ENCODE measurements around the gene RERE. TPM values are rescaled to one million over a fixed set of nuclear protein-coding genes. Genes with fewer than 3 reads are reported as not detected.

Gene RERE
- total RNA-seq, 1 experiment from 2014 or later, result 14.9 TPM

DNA sequence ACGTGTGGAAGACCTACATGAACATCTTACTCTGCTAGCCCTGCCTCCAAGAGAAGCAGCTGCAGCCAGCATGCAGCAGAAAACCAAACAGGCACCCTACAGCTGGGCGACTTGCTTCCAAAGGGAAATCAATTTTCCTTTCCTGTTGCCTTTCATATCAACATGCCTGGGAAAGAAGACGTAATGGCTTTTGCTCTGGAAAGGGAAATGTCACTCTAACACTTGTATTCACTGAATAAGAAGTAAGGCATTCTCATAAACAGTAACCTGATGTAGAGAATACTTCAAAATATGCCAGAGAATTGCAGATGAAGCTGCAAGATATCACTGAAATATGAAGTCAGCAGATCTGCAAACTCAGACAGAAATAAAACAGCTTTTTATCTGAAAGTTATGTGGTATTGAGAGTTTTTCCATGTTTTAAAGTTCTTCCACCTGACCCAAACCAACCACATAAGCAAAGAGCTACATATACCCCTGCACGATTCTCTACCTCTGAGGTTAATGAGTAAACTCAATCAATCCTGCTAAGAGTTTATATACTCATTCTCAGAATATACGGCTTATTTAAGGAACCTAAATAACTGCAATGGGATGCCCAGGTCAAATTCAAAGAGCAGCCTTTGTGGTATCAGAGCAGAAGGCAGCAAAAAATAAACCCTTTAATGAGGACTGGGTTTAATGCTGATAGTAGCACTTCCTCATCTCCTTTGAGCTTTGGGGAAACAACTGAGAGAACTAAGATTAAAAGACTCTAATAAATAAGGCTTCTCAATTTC is 150.9 kb downstream of the RERE start:
- peak; percentile 15 for DNase-seq (ENCODE audit: low read depth)

DNA sequence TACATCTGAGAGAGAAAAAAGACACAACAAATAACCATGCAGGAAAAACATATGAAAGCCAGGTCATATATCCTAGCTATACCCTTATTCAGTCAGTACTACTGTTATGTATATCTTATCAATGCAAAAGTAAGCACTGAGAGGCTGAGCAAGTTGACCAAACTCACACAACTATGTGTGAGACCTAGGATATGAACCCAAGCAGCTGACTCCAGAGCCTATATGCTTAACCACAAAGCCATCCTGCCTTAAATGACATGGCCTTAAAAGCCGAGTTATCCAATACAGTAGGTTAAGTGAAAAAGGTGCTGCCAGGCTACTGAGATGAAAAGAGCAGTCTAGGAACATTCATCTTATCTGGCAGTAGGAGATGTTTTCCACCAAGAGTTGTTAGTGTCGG is 151.6 kb downstream of the RERE start:
- no peak for DNase-seq (ENCODE audit: low read depth)

DNA sequence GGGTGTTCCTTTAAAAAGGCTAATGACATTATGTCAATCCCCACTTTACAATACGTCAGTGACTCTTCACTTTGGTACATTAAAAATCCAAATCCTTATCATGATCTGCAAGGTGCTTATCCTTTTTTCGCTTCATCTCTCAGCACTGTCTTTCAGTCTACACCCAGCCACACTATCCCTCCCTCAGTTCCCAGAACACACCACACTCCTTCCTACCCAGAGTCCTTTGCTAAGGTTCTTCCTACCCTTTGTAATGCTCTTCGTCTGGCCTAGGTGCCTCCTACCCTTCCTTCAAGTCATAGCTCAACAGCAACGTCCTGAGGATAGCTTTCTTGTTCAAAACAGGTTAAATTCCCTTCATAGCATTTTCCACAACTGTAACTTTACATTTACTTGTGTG is 152.6 kb downstream of the RERE start:
- no peak for DNase-seq (ENCODE audit: low read depth)

DNA sequence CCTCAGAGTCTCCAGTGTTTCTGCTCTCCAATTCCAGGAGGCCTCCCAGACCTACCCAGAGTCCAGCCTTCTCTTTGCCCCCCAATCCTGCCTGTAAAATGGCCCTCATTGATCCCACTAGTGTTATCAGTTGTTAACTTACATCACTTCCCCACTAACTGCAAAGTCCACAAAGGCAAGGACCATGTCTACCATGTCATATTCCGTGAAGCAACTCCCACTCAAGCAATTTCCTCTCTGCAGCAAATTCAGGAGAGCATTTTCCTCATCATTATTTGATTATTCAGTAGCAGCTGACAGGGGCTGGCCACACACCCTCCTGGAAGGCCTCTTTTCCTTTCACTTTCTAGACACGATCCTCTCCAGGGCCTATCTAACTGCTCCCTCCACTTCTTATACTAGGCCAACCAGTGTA is 153.5 kb downstream of the RERE start:
- peak; percentile 67 for DNase-seq (ENCODE audit: low read depth)

DNA sequence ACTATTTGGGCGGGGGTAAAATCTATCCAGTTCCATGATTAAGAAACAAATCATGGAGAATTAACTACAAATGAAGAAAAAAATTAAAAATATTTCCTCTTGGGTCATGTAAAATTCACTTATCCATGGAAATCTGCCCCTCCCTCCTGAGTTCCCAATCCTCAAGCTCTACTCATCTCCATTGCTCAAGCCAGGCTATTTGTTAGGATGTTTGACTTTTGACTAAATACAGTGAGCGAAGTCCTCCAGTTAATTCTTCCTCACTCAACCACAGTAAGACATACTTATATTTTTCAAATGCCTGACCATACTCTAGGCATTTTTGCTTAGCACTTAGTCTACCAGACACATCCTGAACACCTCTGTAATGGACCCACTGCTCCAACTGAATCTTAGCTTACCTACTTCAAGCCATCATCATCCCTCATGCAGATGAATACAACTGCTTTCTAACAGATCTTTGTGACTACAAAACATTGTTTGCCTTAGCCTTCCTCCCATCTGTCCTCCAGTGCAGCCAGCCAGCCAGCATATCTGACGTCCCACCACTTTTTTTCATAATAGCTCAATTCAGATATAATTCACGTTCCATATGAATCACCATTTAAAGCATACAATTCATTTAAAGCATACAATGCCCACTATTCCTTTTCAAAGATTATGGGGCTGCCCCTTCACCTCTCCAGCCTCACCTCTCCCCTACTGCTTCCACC is 154.2 kb downstream of the RERE start:
- no peak for DNase-seq (ENCODE audit: low read depth)

DNA sequence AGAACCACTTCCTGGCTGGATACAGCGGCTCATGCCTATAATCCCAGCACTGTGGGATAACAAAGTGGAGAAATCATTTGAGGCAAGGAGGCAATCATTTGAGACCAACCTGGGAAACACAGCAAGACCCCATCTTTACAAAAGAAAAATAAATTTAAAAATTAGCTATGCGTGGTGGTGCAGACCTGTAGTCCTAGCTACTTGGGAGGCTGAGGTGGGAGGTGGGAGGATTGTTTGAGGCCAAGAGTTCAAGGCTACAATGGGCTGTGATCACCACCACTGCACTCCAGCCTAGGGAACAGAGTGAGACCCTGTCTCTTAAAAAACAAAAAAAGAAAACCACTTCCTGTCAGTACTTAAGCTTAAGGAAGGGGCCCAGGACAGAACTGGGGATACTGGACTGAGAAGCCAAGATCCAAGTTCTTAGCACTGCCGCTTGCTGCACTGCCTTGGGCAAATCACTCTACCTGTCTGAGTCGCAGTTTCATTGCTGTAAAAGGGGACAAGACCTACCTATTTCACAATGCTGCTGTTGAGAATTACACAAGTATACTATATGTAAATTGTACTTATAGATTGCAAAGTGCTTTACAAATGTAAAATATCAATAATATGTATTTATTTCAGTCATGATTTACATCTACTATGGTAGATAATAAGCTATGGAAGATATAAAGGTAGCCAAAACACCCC is 154.9 kb downstream of the RERE start:
- no peak for DNase-seq (ENCODE audit: low read depth)

DNA sequence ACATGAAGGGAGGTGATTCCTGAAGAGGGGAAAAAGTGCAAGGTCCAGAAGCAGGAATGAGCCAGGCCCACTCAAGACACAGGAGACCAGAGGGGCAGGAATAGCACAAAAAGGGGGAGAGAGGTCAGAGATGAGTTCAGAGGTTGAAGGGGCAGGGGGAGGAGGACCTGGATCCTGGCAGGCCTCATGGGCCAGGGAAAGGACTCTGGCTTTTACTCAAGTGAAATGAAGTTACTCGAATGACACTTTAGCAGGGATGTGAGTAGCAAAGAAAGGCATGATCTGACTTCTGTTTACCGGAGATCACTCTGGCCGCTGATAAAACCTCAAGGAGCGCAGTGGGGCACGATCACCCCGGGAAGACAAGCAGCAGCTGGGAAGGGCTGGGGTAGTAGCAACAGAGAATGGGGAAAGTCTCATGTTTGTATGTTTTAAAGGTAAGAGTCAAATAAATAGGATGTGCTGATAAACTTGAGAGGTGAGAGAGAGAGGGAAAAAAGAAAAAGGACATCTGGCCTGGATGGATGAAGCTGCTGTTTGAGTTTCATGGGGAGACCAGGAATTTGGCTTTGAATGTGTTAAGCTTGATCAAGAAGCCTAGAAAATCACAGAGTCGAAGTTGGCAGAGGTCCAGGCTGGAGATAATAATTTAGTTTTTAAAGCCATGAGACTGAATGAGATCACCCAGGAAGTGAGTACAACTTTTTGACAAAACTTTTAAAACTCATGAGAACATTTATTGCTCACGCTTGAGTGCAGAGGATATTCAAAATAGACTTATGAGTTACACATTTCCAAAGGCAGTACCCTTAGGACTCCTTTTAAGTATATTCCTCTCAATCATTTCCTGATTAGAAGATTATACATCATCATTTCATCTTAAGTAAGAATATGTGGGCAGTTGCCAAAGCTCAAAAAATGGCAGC is 156.0 kb downstream of the RERE start:
- peak; percentile 87 for DNase-seq (ENCODE audit: low read depth)

DNA sequence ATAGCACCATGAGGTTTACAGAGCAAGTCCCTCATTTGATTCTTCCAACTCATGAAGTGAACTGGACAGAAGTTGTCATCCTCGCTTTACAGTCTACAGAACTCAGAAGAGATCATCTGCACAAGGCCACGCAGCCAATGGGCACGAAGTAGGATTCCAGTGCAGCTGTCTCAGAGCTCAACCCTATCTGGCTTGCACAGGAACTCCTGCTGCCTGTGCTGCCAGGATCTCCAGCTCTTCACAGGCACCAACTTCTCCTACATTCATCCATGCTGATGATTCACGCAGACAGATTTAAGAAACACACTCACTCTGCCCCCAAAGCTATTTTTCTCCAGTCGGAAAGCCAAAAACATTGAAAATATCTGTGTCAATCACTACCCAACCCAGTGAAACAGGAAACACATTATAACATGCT is 157.0 kb downstream of the RERE start:
- DNase-seq (ENCODE audit: low read depth), result peak; percentile 82

DNA sequence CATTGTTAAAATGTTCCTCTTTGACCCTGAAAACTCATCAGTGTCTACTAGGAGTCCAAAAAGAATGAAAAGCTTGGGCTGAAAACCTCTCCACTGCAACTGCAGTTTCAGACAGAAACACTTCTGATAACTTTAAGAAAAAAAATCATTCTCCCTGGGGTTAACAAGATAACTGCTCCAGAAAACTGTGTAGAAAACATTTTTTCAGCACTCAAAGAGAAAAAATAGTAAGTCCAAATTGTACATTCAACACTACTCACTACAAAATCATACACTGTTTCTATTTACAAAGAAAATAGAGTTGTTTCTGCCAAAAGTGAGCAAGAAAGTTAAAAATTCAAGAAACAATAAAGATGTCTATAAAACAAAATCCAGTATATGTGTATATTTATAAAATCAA is 157.8 kb downstream of the RERE start:
- no peak for DNase-seq (ENCODE audit: low read depth)

DNA sequence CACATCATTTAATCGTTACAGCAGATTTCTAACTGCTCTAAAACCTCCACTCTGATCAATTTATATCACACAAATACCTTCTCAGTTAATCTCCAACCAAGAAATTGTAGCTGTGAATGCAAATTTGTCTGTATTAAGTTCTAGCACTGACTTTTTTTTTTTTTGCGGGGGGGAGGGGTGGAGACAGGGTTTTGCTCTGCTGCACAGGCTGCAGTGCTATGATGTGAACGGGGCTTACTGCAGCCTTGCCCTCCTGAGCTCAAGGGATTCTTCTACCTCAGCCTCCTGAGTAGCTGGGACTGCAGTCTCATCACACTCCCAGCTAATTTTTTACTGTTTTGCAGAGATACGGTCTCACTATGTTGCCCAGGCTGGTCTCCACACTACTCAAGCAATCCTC is 163.6 kb downstream of the RERE start:
- no peak for DNase-seq (ENCODE audit: low read depth)

DNA sequence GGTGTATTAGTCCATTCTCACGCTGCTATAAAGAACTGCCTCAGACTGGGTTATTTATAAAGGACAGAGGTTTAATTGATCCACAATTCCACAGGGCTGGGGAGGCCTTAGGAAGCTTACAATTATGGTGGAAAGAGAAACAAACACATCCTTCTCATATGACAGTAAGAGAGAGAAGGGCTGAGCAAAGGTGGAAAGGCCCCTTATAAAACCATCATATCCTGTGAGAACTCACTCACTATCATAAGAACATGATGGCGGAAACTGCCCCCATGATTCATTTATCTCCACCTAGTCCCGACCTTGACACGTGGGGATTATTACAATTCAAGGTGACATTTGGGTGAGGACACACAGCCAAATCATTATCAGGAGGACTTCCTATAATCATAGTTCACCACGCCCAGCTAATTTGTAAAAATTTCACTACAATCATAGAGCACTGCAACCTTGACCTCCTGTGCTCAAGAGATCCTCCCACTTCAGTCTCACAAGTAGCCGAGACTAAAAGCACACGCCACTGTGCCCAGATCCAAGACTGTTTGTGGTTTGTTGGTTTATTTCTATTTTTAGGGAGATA is 164.9 kb downstream of the RERE start:
- no peak for DNase-seq (ENCODE audit: low read depth)

DNA sequence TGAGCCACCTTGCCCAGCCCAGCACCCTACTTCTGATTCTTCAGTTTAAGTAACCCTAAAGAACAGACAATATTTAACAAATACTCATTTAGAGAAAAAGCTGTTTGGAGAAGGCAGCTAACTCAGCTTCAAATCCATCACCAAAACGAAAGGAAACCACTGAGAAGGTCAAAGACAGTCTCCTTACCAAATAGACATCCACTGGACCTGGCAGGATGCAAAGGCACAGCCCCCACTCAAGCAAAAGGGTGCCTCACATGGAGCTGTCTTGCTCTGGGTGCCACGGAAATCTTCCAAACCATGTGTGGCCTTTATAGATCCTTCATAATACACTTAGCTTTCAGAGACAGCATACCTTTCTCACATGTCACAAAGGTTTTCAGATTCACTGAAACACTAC is 165.5 kb downstream of the RERE start:
- no peak for DNase-seq (ENCODE audit: low read depth)

DNA sequence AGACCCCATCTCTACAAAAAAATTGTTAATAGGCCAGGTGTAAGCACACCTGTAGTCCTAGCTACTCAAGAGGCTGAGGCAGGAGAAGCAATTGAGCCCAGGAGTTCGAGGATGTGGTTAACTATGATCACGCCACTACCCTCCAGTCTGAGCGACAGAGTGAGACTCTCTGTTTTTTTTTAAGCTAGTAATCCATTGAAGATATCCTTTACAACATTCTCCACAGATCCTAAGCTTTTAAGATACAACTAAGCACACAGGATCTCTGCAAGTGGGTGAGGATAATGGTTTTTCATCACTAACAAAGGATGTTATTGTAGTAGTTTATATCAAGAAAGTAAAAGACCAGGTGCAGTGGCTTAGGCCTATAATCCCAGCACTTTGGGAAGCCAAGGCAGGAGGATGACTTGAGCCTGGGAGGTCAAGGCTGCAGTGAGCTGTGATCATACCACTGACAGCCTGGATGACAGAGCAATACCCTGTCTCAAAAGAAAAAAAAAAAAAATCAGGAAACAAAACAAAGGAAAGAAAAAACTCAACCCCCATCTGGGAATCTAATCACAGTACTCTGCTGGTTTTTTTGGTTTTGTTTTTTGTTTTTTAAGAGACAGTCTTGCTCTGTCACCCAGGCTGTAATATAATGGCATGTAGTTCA is 166.1 kb downstream of the RERE start:
- no peak for DNase-seq (ENCODE audit: low read depth)

DNA sequence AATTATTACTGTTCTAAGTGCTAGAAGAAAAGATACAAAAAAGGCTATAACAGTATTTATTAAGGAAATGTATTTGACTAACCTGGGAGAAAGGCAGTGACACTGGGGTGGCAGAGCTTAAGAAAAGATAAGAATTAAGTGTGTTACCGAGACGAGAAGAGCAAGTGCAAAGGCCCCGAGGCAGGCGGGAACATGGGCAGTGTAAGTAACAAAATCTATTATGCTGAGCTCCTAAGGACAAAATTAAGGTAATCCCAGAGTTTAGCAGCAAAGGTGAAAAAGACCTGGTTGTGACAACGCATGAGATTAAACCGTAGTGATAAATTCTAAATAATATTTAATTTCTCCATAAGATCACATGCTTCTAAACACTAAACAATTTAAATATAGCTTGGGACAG is 167.6 kb downstream of the RERE start:
- no peak for DNase-seq (ENCODE audit: low read depth)

DNA sequence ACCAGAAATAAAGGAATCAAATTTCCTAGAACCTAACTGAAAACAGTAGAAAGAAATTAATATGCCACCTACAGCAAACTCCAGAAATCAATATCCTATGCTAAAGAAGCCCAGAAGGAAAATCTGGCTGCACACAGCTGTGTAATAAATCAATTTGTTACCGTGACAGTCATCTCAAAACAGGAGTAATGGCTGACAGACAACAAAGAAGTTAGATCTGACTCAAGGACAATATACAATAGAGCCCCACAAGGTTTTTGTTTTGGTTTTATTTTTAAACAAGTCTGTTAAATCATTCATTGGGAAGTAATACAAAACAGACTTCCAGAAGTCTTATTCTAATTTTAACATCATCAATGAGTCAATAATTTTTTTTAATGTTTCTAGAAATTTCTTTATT is 168.4 kb downstream of the RERE start:
- no peak for DNase-seq (ENCODE audit: low read depth)

DNA sequence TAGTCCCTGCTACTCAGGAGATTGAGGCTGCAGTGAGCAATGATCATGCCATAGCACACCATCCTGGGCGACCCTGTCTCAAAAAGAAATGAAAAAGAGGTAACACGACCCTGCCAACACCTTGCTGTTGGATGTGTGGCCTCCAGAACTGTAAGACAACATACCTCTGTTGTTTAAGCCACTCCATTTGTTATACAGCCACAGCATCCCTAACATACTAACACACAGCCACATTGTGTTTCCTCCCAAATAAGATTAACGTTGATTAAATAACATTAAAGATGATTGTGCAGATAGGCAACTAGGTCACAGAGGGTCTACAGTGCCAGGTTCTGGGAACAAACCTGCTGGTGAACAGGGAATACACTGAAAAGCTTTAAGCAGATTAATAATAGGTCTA is 170.4 kb downstream of the RERE start:
- DNase-seq (ENCODE audit: low read depth), result no peak

DNA sequence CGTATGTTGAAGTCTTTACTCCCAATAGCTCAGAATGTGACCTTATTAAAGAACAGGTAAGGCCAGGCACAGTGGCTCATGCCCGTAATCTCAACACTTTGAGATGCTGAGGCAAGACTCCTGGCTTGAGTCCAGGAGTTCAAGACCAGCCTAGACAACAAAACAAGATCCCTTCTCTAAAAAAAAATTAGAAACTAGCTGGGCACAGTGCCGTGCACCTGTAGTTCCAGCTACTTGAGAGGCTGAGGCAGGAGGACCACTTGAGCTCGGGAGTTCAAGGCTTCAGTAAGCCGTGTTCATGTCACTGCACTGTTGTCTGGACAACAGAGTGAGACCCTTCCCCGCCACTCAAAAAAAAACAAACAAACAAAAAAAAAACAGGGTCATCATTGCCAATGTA is 171.3 kb downstream of the RERE start:
- no peak for DNase-seq (ENCODE audit: low read depth)

DNA sequence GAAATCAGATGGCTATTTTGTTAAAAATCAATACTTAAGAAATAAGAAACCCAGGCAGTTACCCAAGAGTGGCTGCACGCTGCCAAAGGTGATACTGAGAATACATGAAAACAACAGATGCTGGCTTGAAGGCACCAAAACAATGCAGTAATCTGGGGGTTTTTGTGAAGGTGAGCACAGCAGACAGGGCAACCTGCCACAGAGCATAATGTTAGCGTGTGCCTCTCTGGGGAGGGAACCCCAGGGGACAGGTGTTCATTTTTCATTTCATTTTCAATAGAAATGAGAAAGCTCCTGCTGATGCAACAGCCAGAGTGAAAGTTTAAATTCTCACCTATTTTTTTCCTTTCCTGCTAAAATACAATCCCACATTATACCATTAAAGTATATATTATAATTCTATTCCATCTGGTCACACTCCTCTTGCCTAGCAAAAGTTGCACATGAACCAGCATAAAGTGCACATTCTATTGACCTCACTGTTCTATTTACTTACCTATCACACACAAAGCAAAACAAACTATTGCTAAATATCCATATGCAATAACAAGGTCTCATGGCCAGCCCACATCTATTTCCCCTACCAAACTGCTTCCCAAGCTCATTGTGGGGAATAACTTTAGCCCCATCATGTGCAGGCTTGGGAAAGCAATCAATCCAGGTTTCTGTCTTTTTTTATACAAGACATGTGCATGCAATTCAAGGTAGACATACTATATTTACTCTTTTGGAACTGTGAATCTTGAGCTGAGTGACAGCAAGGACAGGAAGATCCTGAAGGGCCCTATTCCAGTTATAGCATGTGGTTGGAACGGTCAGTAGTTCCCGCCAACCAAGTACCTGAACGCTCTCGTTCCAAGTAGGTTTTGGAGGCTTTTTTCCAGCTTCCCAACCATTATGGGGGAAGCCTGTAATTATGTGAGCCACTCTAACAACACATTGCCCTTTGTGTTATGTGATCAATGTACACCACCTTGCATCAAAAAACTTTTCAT is 173.6 kb downstream of the RERE start:
- no peak for DNase-seq (ENCODE audit: low read depth)

DNA sequence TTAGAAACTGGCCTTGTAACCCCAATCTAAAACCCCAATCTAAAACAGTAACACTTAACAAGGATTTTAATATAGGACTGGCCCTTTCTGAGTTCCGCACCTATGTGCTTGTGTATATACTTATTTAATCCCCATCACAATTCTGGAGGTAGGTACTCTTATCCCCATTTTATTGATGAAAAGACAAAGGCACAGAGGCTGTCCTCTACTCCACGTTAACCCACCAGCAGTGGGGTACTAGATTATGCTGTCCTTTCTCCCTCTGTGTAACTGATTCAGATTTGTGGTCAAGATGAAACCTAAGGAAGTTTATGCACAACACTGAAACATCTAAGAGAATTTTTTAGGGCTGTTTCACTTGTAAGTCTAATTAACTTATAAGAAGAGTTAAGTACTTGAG is 175.3 kb downstream of the RERE start:
- no peak for DNase-seq (ENCODE audit: low read depth)
